PC-9 (cell line): ENCODE results near the gene STAP1.
A peak's percentile ranks its signal among the peaks of the same experiment; 100 is the strongest.

Experiments used
- CTCF ChIP-seq: fragments of 200-600 bp; sonication (generic); conservative IDR thresholded peaks from 2 replicates; pipeline ENCODE4 v1.6.1; 2017; ENCODE audit warnings: mixed run types, antibody characterized with exemption, mild to moderate bottlenecking, moderate library complexity
- EZH2 ChIP-seq: fragments of 200-600 bp; sonication (generic); IDR thresholded peaks from 2 replicates; pipeline ENCODE4 v1.8.0; 2017; ENCODE audit warnings: antibody characterized with exemption, low read depth

GRCh38 chr4:67549123-67549522 is 9.4 kb upstream of the STAP1 start:
- TF ChIP-seq CTCF = peak; percentile 62
- TF ChIP-seq EZH2 = no peak
